Heart left ventricle (tissue), 16 donors: ENCODE data around the gene HSPE1. TPM values are rescaled to one million over a fixed set of nuclear protein-coding genes. Genes with fewer than 3 reads are reported as not detected.
"Not testable (repeated sequence)": the region's sequence is repeated elsewhere in the genome, so short reads cannot be mapped to it uniquely, and the experiment has no call there.

Experiments
- ATAC-seq, 4 donors: fragments of 200-7000 bp; cut with Tn5 transposase; one replicate each; pipeline ENCODE4 v1.9.1; 2020 to 2022; ENCODE audit warnings: moderate library complexity in 4 of 4, mild to moderate bottlenecking in 3 of 4, moderate number of reproducible peaks in 1 of 4
- DNase-seq, 5 donors: peaks; one replicate each; pipeline ENCODE4 v3.0.0-alpha.2; 2020
- H3K27ac ChIP-seq, 12 donors: fragments of 200-600 bp; sonication (generic) in 4 of 12; one replicate each; pipeline versions ENCODE4 v1.5.0 to v1.8.0; 2016 to 2022; ENCODE audit warnings: mild to moderate bottlenecking in 2 of 12
- H3K27me3 ChIP-seq, 9 donors: fragments of 200-600 bp; sonication (generic) in 2 of 9; one replicate each; pipeline versions ENCODE4 v1.5.1 to v1.8.0; 2016 to 2022; ENCODE audit warnings: mild to moderate bottlenecking in 3 of 9
- H3K36me3 ChIP-seq, 9 donors: fragments of 200-600 bp; sonication (generic) in 2 of 9; one replicate each; pipeline versions ENCODE4 v1.5.0 to v1.8.0; 2018 to 2022; ENCODE audit warnings: mild to moderate bottlenecking in 2 of 9
- H3K4me1 ChIP-seq, 12 donors: fragments of 200-600 bp; sonication (generic) in 4 of 12; one replicate each; pipeline versions ENCODE4 v1.5.0 to v1.8.0; 2016 to 2022; ENCODE audit warnings: mild to moderate bottlenecking in 3 of 12
- H3K4me3 ChIP-seq, 12 donors: fragments of 200-600 bp; sonication (generic) in 4 of 12; one replicate each; pipeline versions ENCODE4 v1.5.0 to v1.8.0; 2017 to 2022; ENCODE audit warnings: mild to moderate bottlenecking in 9 of 12, moderate library complexity in 4 of 12
- H3K9me3 ChIP-seq, 12 donors: fragments of 200-600 bp; sonication (generic) in 4 of 12; one replicate each; pipeline versions ENCODE4 v1.5.0 to v1.8.0; 2016 to 2022; ENCODE audit warnings: mild to moderate bottlenecking in 1 of 12
- POLR2A ChIP-seq, 2 donors: fragments of 450-650 bp; IDR thresholded peaks; one replicate each; pipeline ENCODE4 v1.6.1; 2017; ENCODE audit warnings: antibody characterized with exemption in 2 of 2, mild to moderate bottlenecking in 2 of 2, moderate library complexity in 2 of 2
- WGBS, 4 donors: extraction: QIAGEN DNeasy Blood & Tissue Kit in 2 of 4; methylation state at CpG; one replicate each; pipeline versions ENCODE4 v1.1.5 to v1.1.7; 2013 to 2018; 5-methylcytosine and 5-hydroxymethylcytosine counted together
- intact Hi-C, 10 donors: fragments of 100-400 bp; cut with DNase I; formaldehyde crosslinking; loops; one replicate each; pipeline versions ENCODE4 v1.11.1 to v1.14.2; 2022
- polyA plus RNA-seq, 2 donors: library from polyadenylated mRNA; stranded (reverse); fragments of 200-250 nt; gene quantifications; one replicate each; pipeline ENCODE4 v1.2.3, GENCODE V29; 2013
- total RNA-seq, 9 donors: library from RNA; depleted of rRNA in 2 of 9; stranded (reverse); fragments of >200 nt in 2 of 9; fragmentation: NEBNext Ultra II Directional in 3 of 9; extraction: Animal tissue kit (Norgen Biotek cat#: 25700) in 3 of 9; gene quantifications; one replicate each; pipeline versions ENCODE4 v1.1.0 to v1.2.4, GENCODE V29; 2016 to 2023
- TF ChIP-seq, protein P1 (sequence below), 12 donors: fragments of 200-600 bp; sonication (generic) in 4 of 12; IDR thresholded peaks; one replicate each; pipeline versions ENCODE4 v1.5.0 to v1.8.0; 2018 to 2022; ENCODE audit warnings: antibody characterized with exemption in 12 of 12, mild to moderate bottlenecking in 5 of 12
- donor health status: ischemic (EF 13 %, LVEDD 7.1; RV severe dilation, severe dysfunction).
- donor health status: healthy with polysubstance abuse.
- donor health status: DM: no; HTN: yes; CAD: no.
- donor health status: DM: no; HTN: no; CAD: no.
- donor health status: ischemic (EF 25% LVEDD 6.9; RV normal size, moderate dysfunction).
- donor health status: ischemic (EF 25% LVEDD 5.7; RV mildly dilated, moderate dysfunction).
- donor health status: healthy.
- donor health status: DM: yes; HTN: yes; CAD: no.
- donor health status: ischemic (EF 35%, LVEDD 5.7; RV mildly dilated, moderate dysfunction).
- donor health status: nonischemic (EF 11% LVEDD 7.7; RV severe dilation, severe dysfunction).
- donor health status: DM: yes; HTN: yes; CAD: no.
- donor health status: PGD.
- donor health status: ischemic (EF 29% LVEDD 5.4; RV normal size, mild dysfunction).
- donor health status: nonischemic (EF 23%, LVEDD 6.1; RV moderate dilation, normal function).

The HSPE1 gene
- total and polyA plus RNA-seq, 11 donors = 75.0 to 261 (median 108) TPM

DNA sequence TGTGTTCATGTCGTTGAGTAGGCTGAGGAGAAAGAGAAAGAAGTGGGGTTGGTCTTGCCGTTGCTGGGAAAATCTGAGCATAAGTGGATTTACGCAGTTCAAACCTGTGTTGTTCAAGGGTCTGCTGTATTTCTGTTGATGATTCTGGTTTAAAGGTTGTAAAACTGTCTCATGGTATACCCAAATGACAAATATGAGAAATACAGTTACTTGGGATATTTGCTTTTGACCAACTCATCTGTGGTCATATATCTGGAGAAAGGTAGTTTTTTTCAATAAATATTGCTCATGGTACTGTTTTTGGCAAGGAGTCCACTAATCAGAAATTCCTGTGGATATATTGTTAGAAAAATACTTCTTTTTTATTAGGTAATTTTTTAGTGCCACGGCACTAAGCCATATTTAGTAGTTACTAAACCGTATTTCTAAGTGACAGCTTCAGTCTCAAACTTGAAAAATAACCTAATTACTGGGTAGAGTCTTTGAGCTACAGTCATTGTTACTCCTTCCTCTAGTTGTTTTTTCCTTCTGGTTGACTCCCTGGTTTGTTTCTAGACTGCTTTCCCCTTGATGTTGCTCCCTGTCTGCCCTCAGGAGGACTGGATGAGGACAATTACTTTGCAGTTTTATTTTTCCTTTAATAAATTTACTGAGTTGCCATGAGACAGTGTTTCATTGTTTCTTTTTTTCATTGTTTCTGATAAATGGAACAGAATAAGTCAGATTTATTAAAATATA, 47.2 kb downstream of the HSPE1 start:
- DNase-seq (no peak), ATAC-seq (no peak)
- peaks cover 0 to 92% (median 82%) of the 10 kb centered on the region in 9 donors for H3K36me3 ChIP-seq
- H3K4me3 ChIP-seq = no peak overlapping the region
- H3K9me3 ChIP-seq = no peaks in the 10 kb centered on the region
- peaks cover 0 to 3% (median 0%) of the 10 kb centered on the region in 12 donors for H3K4me1 ChIP-seq
- intact Hi-C loops = no loop called here
- 85 to 88% (median 87%) methylated on average over 5 of the region's 5 CpGs for WGBS, 4 donors
- peak overlapping the region in 1 of 12 donors; percentile 25 for H3K27ac ChIP-seq
- H3K27me3 ChIP-seq = no peaks in the 10 kb centered on the region
- no peak for TF ChIP-seq POLR2A (IDR thresholded peaks at IDR 0.05)
- TF ChIP-seq, protein P1, sequence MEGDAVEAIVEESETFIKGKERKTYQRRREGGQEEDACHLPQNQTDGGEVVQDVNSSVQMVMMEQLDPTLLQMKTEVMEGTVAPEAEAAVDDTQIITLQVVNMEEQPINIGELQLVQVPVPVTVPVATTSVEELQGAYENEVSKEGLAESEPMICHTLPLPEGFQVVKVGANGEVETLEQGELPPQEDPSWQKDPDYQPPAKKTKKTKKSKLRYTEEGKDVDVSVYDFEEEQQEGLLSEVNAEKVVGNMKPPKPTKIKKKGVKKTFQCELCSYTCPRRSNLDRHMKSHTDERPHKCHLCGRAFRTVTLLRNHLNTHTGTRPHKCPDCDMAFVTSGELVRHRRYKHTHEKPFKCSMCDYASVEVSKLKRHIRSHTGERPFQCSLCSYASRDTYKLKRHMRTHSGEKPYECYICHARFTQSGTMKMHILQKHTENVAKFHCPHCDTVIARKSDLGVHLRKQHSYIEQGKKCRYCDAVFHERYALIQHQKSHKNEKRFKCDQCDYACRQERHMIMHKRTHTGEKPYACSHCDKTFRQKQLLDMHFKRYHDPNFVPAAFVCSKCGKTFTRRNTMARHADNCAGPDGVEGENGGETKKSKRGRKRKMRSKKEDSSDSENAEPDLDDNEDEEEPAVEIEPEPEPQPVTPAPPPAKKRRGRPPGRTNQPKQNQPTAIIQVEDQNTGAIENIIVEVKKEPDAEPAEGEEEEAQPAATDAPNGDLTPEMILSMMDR (IDR thresholded peaks at IDR 0.05) = no peak

DNA sequence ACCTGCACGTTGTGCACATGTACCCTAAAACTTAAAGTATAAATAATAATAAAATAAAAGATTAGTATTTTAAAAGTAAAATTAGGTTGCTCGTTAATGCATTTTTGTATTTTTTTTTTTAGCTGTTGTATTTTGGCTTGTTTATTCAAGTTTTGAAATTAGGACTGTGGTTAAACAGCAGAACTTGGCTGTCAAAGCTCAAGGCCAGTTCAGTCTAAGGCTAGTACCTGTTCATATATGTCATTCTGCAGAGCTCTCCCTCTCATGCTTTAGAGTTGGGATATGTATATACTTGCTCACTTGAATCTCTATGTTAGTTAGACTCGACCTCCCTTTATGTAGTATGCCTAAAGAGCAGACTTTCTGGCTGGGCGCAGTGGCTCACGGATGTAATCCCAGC, 48.4 kb downstream of the HSPE1 start:
- TF ChIP-seq, protein P1 (IDR thresholded peaks at IDR 0.05) = no peak
- no peak for TF ChIP-seq POLR2A (IDR thresholded peaks at IDR 0.05)
- no peak overlapping the region for H3K4me3 ChIP-seq
- H3K27me3 ChIP-seq = no peaks in the 10 kb centered on the region
- WGBS, 4 donors = 85 to 95% (median 92%) methylated on average over 5 of the region's 5 CpGs
- DNase-seq = no peak
- H3K4me1 ChIP-seq = peaks cover 0 to 3% (median 0%) of the 10 kb centered on the region in 12 donors
- no peak for ATAC-seq
- no peaks in the 10 kb centered on the region for H3K9me3 ChIP-seq
- intact Hi-C loops = no loop called here
- no peak overlapping the region for H3K27ac ChIP-seq
- H3K36me3 ChIP-seq = peaks cover 0 to 92% (median 82%) of the 10 kb centered on the region in 9 donors

DNA sequence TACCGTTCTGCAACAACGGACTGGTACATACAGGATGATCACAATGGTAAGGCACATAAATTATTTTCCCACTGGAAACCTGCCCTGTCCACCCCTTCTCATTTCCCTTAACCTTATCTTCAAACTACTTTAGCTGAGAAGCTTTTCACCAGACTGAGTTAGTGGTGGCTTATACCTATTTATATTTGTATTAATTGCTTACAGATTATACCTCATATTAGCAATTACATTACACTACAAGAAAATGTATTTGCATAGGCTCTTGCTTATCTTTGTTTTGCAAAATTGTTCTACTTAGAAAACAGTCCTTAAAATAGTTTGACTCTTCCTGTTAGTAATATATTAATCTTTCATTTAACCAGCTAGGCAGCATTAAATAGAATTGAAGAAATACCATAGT, 51.1 kb downstream of the HSPE1 start:
- Histone ChIP-seq H3K4me1 (peaks cover 0 to 11% (median 5%) of the 10 kb centered on the region in 12 donors), H3K36me3 (peaks cover 0 to 90% (median 76%) of the 10 kb centered on the region in 9 donors)
- H3K9me3 ChIP-seq, H3K27me3 ChIP-seq, H3K27ac ChIP-seq, H3K4me3 ChIP-seq, DNase-seq, intact Hi-C loops, ATAC-seq: not testable (repeated sequence)
- WGBS, 4 donors = 81 to 88% (median 87%) methylated on average over 2 of the region's 2 CpGs

Other genes with a start within 250 kb of the HSPE1 start
- gene ANKRD44, start 189.6 kb upstream of the HSPE1 start, total RNA-seq = 10 to 100 TPM in 3 of 9 donors, 1 to 10 TPM in 6; 4.9 to 30.6 (median 8.6) TPM
- 1 to 10 TPM; 2.4 to 2.5 TPM for gene ANKRD44, start 189.6 kb upstream of the HSPE1 start, polyA plus RNA-seq
- 100 to 1,000 TPM in 8 of 9 donors, 10 to 100 TPM in 1; 80.4 to 167 (median 133) TPM for gene SF3B1, start 65.4 kb upstream of the HSPE1 start, total RNA-seq
- gene SF3B1, start 65.4 kb upstream of the HSPE1 start, polyA plus RNA-seq = 100 to 1,000 TPM in 1 of 2 donors, 10 to 100 TPM in 1; 88.1 to 112 TPM
- 10 to 100 TPM; 26.6 to 39.9 (median 33.8) TPM for gene COQ10B, start 46.8 kb upstream of the HSPE1 start, total RNA-seq
- 10 to 100 TPM; 21.6 to 38.5 TPM for gene COQ10B, start 46.8 kb upstream of the HSPE1 start, polyA plus RNA-seq
- 100 to 1,000 TPM in 7 of 9 donors, 10 to 100 TPM in 2; 86.7 to 154 (median 118) TPM for gene HSPD1, start 539 bp upstream of the HSPE1 start, total RNA-seq
- 100 to 1,000 TPM; 121 to 246 TPM for gene HSPD1, start 539 bp upstream of the HSPE1 start, polyA plus RNA-seq
- 10 to 100 TPM; 25.6 to 40.9 (median 35.2) TPM for gene MOB4, start 15.7 kb downstream of the HSPE1 start, total RNA-seq
- gene MOB4, start 15.7 kb downstream of the HSPE1 start, polyA plus RNA-seq = 10 to 100 TPM; 19.6 to 48.9 TPM
- 10 to 100 TPM in 1 of 9 donors, 1 to 10 TPM in 8; 3.2 to 10.1 (median 5.3) TPM for gene RFTN2, start 175.2 kb downstream of the HSPE1 start, total RNA-seq
- 1 to 10 TPM; 1.1 to 2.3 TPM for gene RFTN2, start 175.2 kb downstream of the HSPE1 start, polyA plus RNA-seq
- 1 to 10 TPM; 5.9 to 9.6 (median 7.0) TPM for gene MARS2, start 205.0 kb downstream of the HSPE1 start, total RNA-seq
- 10 to 100 TPM in 1 of 2 donors, 1 to 10 TPM in 1; 2.6 to 10.3 TPM for gene MARS2, start 205.0 kb downstream of the HSPE1 start, polyA plus RNA-seq